ENCODE measurements around the gene TRIM67.
"Not testable (repeated sequence)": the region's sequence is repeated elsewhere in the genome, so short reads cannot be mapped to it uniquely, and the experiment has no call there.

The TRIM67 gene

DNA sequence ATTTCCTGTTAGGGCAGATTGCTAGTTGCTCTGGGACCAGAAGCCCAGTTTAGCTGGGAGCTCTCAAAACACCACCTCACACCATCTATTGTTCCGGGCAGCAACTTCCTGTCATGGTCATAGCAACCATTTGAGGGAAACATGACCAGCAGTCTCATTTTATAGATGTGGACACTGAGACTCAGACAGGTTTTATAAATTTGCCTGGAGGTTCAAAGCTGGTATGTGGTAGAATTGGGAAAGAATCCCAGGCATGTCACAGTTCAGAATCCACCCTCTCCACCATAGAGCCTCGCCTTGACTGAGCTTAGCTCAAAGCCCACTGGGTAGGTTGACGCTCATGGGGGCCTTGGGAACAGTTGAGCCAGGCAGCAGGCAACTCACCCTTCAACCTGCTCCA is 14.0 kb upstream of the TRIM67 start:
- TF ChIP-seq, protein P1, sequence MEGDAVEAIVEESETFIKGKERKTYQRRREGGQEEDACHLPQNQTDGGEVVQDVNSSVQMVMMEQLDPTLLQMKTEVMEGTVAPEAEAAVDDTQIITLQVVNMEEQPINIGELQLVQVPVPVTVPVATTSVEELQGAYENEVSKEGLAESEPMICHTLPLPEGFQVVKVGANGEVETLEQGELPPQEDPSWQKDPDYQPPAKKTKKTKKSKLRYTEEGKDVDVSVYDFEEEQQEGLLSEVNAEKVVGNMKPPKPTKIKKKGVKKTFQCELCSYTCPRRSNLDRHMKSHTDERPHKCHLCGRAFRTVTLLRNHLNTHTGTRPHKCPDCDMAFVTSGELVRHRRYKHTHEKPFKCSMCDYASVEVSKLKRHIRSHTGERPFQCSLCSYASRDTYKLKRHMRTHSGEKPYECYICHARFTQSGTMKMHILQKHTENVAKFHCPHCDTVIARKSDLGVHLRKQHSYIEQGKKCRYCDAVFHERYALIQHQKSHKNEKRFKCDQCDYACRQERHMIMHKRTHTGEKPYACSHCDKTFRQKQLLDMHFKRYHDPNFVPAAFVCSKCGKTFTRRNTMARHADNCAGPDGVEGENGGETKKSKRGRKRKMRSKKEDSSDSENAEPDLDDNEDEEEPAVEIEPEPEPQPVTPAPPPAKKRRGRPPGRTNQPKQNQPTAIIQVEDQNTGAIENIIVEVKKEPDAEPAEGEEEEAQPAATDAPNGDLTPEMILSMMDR (conservative IDR thresholded peaks at IDR 0.05), result no peak
- no peak overlapping the region for H3K27ac ChIP-seq

DNA sequence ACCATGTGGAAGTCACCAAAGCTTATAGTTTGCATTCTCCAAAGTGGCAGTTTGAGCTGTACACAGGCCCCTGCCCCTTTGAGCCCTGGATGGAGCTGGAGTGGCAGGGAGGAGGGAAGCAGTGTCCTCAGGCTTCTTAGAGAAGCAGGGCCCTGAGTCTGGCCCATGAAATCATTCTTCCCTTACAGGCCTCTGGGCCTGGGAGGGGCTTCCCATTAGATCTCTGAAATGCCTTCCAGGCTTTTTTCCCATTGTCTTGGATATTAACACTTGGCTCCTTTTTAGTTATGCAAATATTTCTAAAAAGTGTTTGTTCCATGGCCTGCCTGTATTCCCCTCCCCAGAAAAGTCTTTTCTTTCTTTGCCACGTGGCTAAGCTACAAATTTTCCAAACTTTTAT is 10.0 kb upstream of the TRIM67 start:
- TF ChIP-seq, protein P1 (conservative IDR thresholded peaks at IDR 0.05), result no peak
- H3K27ac ChIP-seq, result no peak overlapping the region

DNA sequence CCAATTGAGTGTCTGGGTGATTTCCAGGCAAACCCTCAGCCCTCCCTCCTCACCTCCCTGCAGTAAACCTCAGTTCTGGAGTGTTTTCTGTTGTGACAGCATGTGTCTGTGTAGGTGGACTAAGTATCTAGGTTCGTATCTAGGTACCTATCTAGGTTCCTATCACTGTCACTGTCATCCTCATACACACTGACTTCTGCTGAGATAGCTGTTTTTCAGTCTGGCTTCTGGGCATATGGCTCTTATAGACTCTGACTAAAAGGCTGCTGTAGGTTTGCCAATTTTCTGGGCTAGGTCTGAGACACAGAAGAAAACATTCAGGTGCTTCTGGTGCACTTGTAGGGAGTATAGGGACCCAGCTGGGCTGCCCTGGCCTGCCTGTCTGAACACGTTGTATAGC is 8.1 kb upstream of the TRIM67 start:
- no peak overlapping the region for H3K27ac ChIP-seq
- TF ChIP-seq, protein P1 (conservative IDR thresholded peaks at IDR 0.05), result no peak

DNA sequence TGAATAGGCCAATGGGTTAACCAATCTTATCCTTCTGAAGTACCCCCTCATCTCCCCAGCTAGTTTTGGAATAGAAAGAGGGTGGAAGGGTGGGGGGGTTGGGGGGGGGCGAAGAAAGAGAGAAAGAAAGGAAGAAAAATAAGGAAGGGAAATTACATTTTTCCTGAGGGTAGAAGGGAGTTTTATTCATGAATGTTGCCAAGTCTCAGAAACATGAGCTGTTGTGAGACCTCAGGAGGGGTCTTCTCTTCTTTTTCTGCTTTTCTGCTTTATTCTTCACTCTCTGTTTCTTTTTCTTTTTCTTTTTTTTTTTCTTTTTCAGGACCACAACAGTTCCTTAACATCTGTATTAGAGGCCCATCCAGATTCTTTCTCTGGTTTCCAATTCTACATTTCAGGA is 6.0 kb upstream of the TRIM67 start:
- H3K27ac ChIP-seq, result no peak overlapping the region
- TF ChIP-seq, protein P1 (conservative IDR thresholded peaks at IDR 0.05), result no peak

DNA sequence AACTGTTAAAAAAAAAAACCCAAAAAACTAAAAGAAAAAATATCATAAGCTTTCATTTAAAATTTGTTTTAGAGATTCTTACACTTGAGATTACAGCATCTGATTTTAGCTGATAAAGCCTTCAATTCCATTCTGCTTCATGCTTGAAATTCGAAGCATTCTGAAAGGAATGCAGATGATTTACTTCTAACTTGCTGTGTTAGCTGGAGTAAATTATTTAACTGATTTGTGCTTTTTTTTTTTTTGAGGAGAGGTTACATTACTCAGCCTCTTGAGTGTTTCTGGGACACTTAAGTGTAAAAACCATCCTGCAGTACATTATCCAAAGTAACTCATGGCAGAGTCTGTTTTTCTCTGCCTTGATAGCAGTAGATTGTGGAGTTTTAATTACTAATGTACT is 4.5 kb upstream of the TRIM67 start:
- TF ChIP-seq, protein P1 (conservative IDR thresholded peaks at IDR 0.05), result no peak
- no peak overlapping the region for H3K27ac ChIP-seq

DNA sequence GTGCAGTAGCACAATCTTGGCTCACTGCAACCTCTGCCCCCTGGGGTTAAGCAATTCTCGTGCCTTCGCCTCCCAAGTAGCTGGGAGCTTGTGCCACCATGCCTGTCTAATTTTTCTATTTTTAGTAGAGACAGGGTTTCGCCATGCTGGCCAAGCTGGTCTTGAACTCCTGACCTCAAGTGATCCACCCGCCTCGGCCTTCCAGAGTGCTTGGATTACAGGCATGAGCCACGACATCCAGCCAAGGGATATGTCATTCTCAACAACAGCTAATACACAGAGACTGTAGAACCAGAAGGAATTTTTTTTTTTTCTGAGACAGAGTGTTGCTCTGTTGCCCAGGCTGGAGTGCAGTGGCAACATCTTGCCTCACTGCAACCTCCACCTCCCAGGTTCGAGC is 3.7 kb upstream of the TRIM67 start:
- not testable (repeated sequence) for H3K27ac ChIP-seq

DNA sequence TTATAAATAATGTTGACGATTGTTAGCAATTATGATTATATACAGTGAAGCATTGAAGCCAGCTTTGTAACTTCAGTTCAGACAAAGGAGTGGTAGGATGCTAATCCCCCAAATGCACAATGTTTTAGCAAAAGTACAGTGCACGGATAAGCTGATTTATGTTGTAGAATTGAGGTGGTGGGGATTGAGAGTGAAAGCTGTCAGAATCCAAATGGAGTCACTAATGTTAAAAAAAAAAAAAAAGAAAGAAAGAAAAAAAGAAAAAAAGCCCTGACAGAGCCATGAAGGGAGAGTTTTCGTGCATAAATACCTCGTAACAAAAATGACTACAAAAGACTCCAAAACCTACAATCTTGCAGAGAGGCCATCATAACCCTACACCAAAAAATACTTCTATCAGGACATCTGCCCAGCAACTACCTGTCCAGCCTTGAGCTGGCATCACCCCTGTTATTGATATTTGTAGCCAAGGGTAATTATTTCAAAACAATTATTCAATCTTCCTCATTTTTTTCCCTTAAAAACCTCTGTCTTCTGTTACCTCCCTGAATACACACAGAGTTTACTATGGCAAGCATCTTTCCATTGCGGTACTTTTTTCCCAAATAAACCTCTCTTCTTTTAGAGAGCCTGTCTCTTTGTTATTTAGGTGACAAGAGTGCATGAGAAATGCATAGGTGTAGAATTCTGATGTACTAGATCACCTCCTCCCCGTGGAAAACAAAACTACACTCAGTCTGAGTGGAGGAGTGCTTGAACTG is 2.5 kb upstream of the TRIM67 start:
- TF ChIP-seq, protein P1 (conservative IDR thresholded peaks at IDR 0.05), result no peak
- H3K27ac ChIP-seq, result no peak overlapping the region

DNA sequence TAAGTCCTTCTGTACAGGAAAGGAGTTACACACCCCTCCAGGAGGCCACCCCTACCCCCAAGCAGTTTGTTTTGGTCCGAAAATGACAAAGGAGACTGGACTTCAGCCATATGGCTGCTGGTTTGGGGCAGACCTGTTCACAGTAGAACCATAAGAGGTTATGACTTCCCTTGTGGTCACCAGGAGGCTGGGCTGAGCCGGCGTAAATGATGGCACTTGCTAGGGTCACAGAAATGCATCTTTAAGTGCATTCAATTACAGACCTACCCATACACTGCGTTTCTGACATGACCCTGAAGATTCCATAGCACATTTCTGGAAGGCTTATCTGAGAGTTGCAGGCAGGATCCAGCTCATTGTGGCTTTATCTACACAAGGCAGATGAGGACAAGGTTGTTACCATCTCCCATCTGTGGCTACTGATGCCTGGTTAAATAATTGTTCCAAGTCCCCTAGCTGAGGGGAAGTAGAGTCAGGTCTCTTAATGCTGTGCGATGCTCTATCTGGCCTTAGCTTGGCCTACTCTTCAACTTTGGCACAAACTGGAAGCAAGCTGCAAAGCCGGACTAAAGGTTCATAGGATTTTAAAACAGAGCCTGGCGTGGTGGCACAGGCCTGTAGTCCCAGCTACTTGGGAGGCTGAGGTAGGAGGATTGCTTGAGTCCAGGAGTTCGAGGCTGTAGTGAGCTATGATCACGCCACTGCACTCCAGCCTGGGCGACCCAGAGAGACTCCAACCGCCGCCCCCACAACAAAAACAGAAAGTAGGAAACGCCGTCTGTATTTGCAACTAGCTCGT is 1.7 kb upstream of the TRIM67 start:
- H3K27ac ChIP-seq, result no peak overlapping the region
- TF ChIP-seq, protein P1 (conservative IDR thresholded peaks at IDR 0.05), result no peak

Data from VCaP (cell line).